Fibroblast of skin of scalp (primary cell): ENCODE results near the gene CLEC20A.
"Not testable (repeated sequence)": the region's sequence is repeated elsewhere in the genome, so short reads cannot be mapped to it uniquely, and the experiment has no call there.

Source experiments
- DNase-seq: peaks from one replicate; pipeline ENCODE4 v3.0.0-alpha.2; 2013

CLEC20A gene

DNA sequence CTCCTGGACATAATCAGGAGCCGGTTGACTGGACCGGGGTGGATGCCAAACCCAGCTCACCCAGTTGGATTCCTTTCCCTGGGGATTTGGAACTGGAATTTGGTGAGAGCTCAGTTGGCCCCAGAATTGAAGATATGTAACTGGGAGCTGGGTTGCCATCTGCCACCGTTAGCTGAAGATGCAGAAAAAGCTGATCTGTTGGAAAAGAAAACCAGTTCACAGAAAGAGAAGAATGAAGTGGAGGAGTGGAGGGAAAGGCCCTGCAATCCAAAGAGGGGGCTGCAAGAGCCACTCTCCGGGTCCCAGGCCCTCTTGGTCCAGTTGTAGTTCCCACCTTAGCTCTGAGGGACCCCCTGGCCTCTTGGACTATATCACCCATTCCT is 32.2 kb upstream of the CLEC20A start:
- no peak for DNase-seq

GRCh38 chr1:178528228-178528952 is 31.6 kb upstream of the CLEC20A start:
- DNase-seq = no peak

DNA sequence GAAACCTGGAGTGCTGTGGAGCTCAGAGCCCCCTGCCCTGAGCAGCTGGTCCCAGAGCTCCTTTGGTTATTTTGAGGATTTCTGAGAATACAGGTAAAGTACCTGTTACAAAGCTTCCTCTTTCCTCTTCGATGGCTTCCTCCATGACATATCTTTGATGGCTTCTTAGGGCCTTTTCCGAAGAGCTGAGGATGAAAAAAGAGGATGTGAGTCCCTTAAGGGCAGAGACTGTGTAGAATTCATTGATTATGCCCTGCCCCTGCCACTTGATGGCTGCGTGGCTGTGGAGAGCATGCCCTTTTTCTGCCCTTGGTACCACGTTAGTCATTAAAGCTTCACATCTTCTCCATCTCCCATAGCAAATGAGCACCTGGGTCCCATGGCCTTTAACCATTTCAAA is 30.4 kb upstream of the CLEC20A start:
- DNase-seq = no peak

DNA sequence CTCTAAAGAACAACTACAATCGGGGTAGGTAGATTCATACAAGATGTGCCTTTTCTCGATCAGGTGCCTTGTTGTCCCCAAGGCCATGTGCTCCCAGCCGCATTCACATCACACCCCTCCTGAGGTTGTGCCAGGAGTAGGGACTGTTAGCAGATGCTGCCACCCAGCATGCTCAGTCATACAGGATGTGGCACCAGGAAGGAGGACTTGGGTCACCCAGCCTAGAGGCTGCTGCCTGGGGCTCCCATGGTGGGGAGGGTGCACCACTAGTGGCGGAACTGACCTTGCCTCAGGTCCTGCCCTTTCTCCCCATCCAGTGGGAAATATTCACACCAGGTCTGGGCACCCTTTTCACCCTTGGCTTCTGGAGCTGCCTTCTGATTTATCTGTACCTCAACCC is 24.5 kb upstream of the CLEC20A start:
- no peak for DNase-seq

DNA sequence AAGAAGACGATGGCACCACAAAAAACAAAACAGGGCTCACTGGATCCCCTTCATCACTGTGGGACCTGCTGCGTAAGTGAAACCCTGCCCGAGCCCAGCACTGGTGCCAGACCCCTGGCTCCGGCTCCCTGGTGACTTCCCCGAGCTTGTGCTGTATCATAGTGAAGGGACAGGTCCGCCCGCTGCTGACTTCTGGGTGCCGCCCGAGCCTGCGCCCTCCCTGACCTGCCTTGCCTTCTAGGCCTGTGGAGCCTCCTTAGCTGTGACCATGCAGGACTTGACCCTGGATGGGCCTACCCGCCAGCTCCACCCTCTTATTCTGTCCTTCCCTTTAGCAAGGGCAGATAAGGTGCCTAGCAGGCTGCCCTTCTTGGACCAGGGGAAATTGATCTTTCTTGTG is 24.0 kb upstream of the CLEC20A start:
- no peak for DNase-seq

DNA sequence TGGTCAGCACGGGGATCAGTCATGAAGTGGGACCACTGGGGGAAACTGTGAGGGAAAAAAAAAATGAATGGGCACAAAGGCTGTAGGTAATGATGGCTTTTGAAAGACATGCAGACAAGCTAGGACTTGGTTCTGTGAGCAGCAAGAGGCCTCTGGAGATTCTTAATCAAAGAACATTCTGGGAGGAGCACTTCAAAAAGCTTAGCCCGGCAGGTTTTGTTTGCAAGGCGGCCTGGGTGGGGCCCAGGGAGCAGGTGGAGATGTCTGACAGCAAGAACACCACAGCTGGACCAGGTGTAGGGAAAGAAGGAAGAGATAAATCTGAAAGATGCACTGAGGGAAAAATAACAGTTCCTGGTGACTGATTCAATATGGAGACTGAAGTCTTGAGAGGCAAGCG is 22.1 kb upstream of the CLEC20A start:
- no peak for DNase-seq

DNA sequence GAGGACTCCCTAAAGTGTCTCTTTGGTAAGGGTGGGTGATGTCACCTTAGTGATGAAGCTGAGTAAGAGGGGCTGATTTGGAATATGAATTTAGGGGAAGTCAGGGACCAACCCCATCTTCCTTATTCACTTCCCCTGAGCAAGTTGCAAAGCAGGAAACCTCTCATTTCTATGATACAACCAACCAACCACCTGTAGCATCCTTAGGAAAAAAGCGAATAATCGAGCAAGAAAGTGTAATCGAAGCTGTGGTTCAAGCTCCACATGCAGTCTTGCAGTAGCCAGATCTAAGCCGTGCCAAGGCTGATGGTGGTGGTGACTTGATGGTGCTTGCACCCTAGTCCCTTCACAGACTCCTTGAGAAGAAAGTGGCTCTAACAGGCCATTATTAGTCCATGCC is 19.3 kb upstream of the CLEC20A start:
- DNase-seq = no peak

GRCh38 chr1:178513278-178513983 is 16.7 kb upstream of the CLEC20A start:
- peak; percentile 65 for DNase-seq

GRCh38 chr1:178512566-178513277 is 16.0 kb upstream of the CLEC20A start, which contains the start of gene TEX35:
TEX35 (plus strand) TSS chr1:178513109; CDS start chr1:178513189, 80 bp downstream.
- DNase-seq = no peak

DNA sequence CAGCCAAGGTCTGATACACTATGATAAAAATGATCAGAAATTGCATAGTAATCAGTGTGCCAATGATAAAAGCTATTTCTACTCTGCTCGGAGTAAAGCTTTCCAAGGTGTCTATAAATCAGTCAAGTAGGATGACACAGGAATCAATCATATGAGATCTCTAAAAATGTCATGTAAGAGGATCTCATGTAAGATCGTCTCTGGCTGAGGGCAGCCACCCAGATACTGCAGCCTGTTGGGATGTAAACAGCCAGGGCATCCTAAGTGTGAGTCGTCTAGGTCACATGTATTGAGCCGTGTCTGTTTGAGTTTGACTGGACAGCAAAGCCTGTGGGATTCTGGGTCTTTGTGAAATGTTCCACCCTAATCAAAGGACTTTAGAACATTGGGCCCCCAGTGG is 13.4 kb upstream of the CLEC20A start:
- no peak for DNase-seq

- no peak for DNase-seq
These were observed 12.7 kb upstream of the CLEC20A start for GRCh38 chr1:178509414-178510007.

GRCh38 chr1:178506669-178507068 is 9.9 kb upstream of the CLEC20A start:
- no peak for DNase-seq

- DNase-seq = no peak
These were observed 9.4 kb upstream of the CLEC20A start for GRCh38 chr1:178506177-178506576.

- DNase-seq = no peak
These were observed 7.5 kb upstream of the CLEC20A start for GRCh38 chr1:178504286-178504685.

GRCh38 chr1:178503849-178504248 is 7.1 kb upstream of the CLEC20A start:
- no peak for DNase-seq

GRCh38 chr1:178503316-178503715 is 6.6 kb upstream of the CLEC20A start:
- not testable (repeated sequence) for DNase-seq

- no peak for DNase-seq
These were observed 6.1 kb upstream of the CLEC20A start for GRCh38 chr1:178502856-178503255.

DNA sequence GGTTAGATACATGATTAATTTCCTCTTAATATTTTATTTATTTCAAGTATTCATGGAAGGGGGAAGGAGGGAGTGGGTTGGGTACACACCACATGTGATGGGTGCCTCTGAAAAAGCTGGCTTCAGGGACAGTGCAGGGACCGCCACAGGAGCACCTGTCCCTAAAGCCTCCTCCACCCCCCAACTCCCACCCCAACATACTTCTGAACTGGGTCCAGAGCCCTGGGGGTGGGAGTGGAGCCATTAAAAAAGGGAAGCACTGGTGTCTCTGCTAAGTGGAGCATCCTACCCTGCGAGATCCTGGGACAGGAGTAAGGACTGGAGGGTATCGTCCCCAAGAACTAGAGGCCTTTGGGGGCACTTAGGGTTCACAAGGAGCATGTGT is 5.6 kb upstream of the CLEC20A start:
- no peak for DNase-seq

DNA sequence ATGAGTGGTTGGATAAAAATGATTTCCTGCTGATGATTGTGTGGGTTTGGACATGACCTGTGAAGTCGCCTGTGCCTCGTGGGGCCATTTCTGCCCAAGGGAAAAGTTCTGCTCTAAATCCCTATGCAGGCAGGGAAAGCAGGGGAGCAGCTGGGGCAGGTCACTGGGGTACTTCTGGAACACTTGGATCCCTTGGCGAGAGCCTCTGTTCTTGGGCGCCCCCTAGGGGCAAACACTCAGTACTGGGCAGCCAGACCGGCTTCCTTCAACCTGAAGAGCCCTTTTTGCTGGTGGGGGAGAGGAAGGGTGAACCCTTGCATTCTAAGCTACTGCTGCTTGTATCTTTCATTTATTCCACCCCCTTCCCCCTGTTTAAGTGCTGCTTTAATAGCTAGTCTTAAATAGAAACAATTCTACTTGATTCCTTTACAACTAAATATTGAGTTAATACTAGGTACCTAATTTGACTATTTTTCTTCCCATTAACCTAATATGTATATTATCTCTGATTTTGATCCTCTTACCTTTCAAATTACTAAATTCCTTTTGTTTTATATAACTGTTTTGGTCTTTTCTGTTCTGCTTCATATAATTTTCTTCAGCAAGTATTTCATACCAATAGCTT is 5.1 kb upstream of the CLEC20A start:
- peak; percentile 65 for DNase-seq

GRCh38 chr1:178500936-178501554 is 4.3 kb upstream of the CLEC20A start:
- DNase-seq = no peak

GRCh38 chr1:178500091-178500770 is 3.5 kb upstream of the CLEC20A start:
- DNase-seq = no peak
